GM21737 (cell line): ENCODE measurements around the gene SYCE1L.

Source experiments
- ATAC-seq: cut with Tn5 transposase; IDR thresholded peaks from one replicate; pipeline ENCODE4 v1.9.1; 2021; ENCODE audit warnings: mild to moderate bottlenecking, moderate library complexity; ENCODE audit not compliant: unreplicated experiment

SYCE1L gene

GRCh38 chr16:77246150-77246549 lies 46.9 kb downstream of the SYCE1L start:
- ATAC-seq = no peak

- ATAC-seq = no peak
Observed at GRCh38 chr16:77250400-77250799, 51.2 kb downstream of the SYCE1L start.
